Fibroblast of the conjunctiva (primary cell): Measurements from ENCODE around the gene SRC.

Source experiments
- DNase-seq: peaks from one replicate; pipeline ENCODE4 v3.0.0-alpha.2; 2010; ENCODE audit warnings: low read depth

Gene SRC

DNA sequence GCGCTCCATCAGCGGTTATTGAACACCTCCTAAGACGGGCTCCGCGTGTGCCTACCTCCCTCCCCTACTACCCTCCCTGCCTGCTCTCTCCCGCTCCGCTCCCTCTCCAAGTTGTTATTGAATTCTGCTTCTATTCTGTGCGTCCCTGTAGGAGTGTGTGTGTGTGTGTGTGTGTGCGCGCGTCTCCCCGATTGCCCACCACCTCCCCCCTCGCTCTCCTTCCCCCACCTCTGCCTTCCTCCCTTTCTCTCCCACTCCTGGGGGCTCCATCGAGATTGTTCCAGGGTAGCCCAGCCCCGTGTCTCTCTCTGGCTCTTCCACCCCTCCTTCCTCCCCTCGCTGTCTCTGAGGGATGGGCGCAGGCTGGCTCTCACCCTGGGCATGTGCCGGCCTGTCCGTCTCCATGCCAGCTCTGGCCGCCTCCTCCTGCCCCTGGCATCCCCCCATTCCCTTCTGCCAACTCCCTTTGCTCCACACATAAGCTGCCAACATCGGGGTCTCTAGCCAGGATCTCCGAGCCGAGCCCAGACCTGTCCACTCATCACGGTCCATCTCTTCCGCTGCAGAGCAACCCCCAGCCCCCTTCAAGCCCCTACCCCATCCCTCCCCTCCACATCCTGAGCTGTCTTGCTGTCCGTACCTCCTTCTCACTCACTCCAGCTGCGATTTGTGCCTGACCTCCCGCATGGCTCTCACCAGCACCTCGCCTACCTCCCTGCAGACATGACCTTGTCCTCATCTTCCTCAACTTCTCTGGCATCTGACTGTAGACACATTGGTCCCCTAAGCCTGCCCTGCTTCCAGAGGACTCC, 68.5 kb downstream of the SRC start:
- DNase-seq: no peak

DNA sequence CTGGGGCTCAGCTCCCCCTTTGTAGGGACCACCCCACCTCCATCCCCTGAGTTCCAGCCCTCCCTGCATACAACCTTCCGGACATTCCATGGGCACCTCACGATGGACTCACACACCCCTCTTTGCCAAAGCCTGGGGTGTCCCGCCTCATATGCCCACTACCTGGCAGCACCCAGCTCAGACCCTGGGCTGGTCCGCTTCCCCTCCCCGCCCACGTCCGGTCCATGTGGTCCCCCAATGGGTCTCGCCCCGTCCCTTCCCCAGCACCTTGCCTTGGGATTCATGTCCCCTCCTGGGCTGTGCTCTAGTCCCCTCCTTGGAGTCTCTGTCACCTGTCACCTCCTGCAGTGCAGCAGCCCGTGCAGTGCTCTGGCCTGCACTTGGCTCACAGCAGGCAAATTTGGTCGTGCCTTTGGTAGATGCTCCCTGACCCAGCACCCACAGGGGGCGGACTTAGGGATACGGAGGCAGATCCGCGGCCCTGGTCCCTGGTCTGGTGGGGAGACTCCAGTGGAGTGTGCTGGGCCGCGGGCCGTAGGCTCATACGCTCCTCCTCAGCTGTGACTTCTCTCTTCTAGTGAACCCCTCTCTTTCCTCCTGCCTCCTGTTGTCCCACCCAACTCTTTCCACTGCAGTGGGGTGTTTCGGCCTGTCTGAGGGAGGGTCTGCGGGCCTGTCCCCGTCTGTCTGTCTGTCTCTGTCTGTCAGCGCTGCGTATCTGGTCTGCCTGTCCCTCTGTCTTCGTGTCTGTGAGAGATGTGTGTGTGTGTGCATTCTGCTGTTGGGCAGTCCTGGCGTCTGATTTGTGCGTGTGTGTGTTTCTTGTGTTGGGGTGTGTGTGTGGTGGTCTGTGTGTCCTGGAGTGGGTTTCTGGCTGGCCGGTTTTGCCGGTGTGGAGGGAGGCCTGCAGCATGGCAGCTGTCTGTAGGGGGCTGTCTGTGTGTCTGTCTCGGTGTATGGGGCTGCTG, 69.5 kb downstream of the SRC start:
- no peak for DNase-seq

- DNase-seq: no peak
Measured at GRCh38 chr20:37416100-37416847, 70.3 kb downstream of the SRC start.

- no peak for DNase-seq
Measured at GRCh38 chr20:37416848-37417616, 71.1 kb downstream of the SRC start.

DNA sequence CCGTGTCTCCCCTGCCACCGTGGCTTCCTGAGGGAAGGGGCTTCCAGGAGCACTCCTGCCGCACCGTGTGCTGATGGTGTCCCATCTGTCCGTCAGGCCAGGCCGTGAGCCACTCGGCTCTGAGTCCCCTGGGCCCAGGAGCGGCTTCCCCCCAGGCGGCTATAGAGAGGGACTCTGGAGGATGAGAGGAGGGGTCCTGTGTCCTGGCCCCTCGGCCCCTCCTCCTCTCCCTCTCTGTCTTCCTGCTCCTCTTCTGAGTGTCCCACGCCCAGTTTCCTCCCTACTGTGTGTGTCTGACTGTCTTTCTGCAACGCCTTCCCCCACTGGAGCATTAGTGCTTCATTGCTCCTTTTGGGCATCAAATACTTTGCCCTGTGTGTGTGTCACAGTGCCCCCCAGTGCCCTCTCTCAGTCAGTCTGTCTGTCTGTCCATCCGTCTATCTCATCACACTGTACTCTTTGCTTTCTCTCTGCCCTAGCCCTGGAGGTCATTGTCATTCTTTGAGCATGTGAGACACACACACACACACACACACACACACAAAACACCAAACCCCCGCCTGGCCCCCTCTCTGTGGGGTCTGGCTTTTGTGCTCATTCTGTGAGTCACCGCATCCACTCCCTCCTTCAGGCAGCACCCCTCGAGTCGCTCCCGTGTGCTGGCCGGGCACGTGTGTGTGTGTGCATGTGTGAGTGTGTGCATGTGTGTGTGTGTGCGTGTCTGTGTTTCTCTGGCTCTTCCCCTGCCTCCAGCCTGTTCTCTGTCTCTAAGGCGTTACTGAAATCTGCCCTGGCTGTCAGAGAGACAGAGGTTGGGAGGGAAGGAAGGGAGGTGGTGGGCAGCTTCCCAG, 71.9 kb downstream of the SRC start:
- DNase-seq: no peak

- DNase-seq: no peak
Measured at GRCh38 chr20:37418591-37419109, 72.7 kb downstream of the SRC start.

DNA sequence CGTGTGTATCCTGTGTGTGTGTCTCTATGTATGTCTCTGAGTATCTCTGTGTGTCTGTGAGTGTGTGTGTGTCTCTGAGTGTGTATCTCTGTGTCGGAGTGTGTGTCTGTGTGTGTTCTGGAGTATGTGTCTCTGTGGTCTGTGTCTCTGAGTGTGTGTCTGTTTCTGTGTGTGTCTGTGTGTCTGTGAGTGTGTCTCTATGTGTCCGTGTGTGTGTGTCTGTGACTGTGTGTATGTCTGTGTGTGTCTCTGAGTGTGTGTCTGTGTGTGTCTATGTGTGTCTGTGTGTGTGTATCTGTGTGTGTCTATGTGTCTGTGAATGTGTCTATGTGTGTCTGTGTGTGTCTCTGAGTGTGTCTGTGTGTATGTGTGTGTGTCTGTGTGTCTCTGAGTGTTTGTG, 73.4 kb downstream of the SRC start:
- no peak for DNase-seq

DNA sequence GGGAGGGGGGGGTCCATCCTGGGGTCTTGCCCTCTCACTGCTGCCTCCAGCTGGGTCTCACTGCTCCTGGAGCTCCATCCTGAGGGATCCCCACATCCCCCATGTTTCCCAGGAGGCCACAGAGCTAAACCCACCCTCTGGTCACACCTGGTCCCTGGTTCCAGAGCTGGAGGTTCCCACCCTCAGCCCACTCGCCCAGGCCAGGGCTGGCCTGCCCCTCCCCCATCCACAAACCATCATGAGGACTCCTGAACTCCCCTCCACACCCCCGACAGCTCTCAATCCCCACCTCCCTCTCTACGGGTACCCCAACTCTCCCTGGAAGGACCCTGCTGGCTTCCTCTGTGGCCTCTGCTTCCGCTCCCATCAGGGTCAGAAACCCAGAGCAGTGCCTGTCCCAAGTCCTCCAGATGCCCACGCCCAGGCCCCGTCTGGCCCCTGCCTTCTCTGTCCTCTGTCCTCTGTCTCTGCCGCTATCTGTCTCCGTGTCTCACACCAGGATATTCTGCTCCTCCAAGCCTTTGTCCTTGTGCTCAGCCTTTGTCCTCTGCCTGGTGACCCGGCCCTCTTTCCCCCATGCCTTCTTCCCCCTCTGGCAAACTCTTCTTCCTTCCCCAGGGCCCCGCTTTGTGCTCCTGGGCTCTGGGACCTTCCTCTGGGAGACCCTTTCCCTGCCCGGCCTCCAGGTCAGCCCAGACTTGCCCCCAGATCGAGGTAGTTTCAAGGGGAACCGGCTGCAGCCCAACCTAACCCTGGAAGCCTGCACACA, 74.0 kb downstream of the SRC start:
- no peak for DNase-seq

- DNase-seq: no peak
Measured at GRCh38 chr20:37420610-37421009, 74.7 kb downstream of the SRC start.

DNA sequence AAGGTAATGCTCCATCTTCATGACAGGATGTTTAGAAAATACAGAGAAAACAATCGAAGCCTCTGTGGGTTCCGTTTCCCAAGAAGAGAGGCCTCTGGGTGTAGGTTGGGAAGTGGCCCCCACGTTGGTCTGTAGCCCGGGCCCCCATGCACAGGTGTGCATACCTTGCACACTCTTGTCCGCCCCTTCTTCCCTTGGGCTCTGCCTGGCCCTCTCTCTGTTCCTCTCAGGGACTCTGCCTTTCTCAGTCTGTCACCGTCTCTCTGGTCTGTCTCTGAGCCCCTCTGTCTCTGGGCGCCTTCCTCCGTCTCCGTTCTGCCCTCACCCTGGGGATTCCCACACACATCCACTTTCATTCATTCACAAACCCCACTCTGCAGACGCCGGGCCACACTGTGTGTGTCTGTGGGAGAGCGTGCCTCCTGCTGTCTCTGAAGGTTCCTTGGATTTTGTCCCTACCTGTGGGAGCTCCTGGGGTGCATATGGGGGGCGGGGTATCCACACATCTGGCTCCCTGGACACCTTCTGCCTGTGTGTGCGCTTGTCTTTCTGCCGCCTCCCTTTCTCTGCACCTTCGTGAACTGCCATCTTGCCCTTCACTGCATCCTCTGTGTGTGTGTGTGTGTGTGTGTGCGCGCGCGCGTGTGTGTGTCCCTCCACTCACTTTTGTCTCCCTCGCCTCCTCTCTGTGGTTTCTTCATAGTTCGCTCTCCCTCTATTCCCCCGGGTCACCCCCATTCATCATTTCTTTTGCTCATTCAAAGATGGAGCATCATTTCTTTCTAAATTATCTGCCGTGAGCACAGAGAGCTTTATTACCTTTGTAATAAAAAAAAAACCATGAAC, 75.3 kb downstream of the SRC start:
- DNase-seq: no peak

DNA sequence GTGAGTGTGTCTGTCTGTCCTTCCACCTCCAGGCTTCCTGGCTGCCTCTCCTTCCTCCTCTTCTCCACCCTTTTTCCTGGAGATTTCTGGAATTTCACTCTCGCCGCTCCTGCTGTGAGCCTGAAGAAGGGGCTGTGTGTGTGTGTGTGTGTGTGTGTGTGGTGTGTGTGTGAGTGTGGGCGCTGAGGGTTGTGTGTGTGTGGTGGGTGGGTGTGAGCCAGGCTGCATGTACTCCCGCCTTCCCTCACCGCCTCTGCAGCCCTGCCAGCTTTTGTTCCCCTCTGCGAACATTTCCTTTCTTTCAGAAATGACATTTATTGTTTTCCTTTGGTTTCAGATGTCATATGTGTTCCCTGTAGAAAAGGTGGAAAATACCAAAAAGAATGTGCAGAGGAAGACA, 76.0 kb downstream of the SRC start:
- DNase-seq: no peak

- no peak for DNase-seq
Measured at GRCh38 chr20:37422791-37423286, 76.9 kb downstream of the SRC start.

DNA sequence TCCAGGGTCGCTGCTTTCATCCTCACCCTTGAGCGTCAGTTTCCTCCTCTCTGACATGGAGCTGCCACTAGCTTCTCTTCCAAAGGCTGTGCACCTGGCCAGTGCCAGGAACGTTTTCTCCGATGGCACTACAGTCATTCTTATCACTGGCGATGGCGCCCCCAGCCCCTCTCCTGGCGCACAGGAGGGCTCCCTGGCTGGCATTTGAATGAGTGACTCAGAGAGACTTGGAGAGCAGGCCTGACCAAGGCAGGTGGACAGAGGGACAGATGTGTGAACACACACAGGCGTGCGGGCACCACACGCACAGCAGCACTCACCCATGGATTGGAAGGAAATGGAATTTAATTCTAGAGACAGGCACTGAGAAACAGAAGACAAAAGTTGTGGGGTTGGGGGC, 77.6 kb downstream of the SRC start:
- no peak for DNase-seq

GRCh38 chr20:37424062-37424851, 78.3 kb downstream of the SRC start:
- DNase-seq: no peak

- DNase-seq: no peak
Measured at GRCh38 chr20:37425103-37425625, 79.2 kb downstream of the SRC start.

DNA sequence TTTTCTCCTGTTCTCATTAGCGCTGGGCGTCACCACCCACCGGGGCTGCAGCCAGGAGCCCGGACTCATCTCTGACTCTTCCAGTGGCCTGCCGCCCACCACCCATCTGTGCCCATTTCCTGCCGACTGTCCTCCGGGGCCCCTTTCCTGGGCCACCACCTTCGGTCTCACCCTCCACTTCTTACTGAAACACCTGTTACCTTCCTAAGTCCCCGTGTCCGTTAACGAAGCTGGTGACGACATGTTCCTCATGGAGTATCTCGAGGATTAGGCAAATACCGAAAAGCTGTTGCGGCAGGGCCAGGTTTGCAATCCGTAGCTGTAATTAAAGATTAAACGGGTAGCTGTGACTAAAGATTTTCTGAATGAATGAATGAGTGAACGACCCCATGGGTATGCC, 80.2 kb downstream of the SRC start:
- no peak for DNase-seq

- DNase-seq: no peak
Measured at GRCh38 chr20:37426978-37427377, 81.0 kb downstream of the SRC start.
